Panc1 (cell line): ENCODE data around the gene SLC29A1. TPM values are rescaled to one million over a fixed set of nuclear protein-coding genes. Genes with fewer than 3 reads are reported as not detected.
A peak's percentile ranks its signal among the peaks of the same experiment; 100 is the strongest.

Experiments used
- ATAC-seq: fragments of 200-7000 bp; cut with Tn5 transposase; 2 replicates; pipeline ENCODE4 v1.9.1; 2020; ENCODE audit warnings: mild to moderate bottlenecking, moderate library complexity
- BruUV-seq: library from RNA; stranded (reverse); fragments of 400-500 nt; replicated peaks from 2 replicates; lab custom pipeline; 2021; lab: Mats Ljungman, UMichigan
- CTCF ChIA-PET: fragments of 300-600 bp; sonication (Branson Sonifier 250); formaldehyde crosslinking; loops from one replicate; lab custom pipeline; 2022; ENCODE audit warnings: antibody characterized with exemption; lab: Charles Lee
- POLR2A ChIA-PET: fragments of 300-600 bp; sonication (Branson Sonifier 250); formaldehyde crosslinking; loops from one replicate; lab custom pipeline; 2022; ENCODE audit warnings: antibody characterized with exemption; lab: Charles Lee
- DNase-seq: peaks from one replicate; pipeline ENCODE4 v3.0.0-alpha.2; 2010; ENCODE audit warnings: low read depth, low spot score
- H3K27ac ChIP-seq: 2 replicates; pipeline ENCODE4 v1.5.1; 2011; ENCODE audit warnings: mild to moderate bottlenecking, low read length, inconsistent platforms
- H3K27me3 ChIP-seq: fragments of 200-500 bp; sonication (Bioruptor generic); 2 replicates; pipeline ENCODE4 v1.6.0; 2014; ENCODE audit warnings: low read length, inconsistent platforms; ENCODE audit not compliant: control insufficient read depth, insufficient read depth
- H3K36me3 ChIP-seq: fragments of 200-500 bp; sonication (Bioruptor generic); 2 replicates; pipeline ENCODE4 v1.5.1; 2014; ENCODE audit warnings: inconsistent platforms, mild to moderate bottlenecking, low read length, moderate library complexity; ENCODE audit not compliant: control insufficient read depth, insufficient read depth
- H3K4me1 ChIP-seq: 2 replicates; pipeline ENCODE4 v1.5.1; 2011; ENCODE audit warnings: inconsistent platforms, mild to moderate bottlenecking, low read length, moderate library complexity; ENCODE audit not compliant: control insufficient read depth, insufficient read depth
- H3K4me3 ChIP-seq, 2 experiments: 2 replicates each; pipeline ENCODE4 v1.5.1; 2011 to 2012; ENCODE audit warnings: low read depth in 2 of 2, low read length in 2 of 2, mild to moderate bottlenecking in 2 of 2, inconsistent platforms in 1 of 2, moderate library complexity in 1 of 2
- H3K9me3 ChIP-seq: fragments of 200-500 bp; sonication (Bioruptor generic); 2 replicates; pipeline ENCODE4 v1.5.1; 2014; ENCODE audit warnings: low read depth, mild to moderate bottlenecking, inconsistent platforms, low read length, moderate library complexity; ENCODE audit not compliant: control insufficient read depth, insufficient read depth
- CTCF ChIP-seq: fragments of 450-650 bp; IDR thresholded peaks from 2 replicates; pipeline ENCODE4 v1.5.1; 2017; ENCODE audit warnings: mild to moderate bottlenecking
- POLR2AphosphoS5 ChIP-seq: IDR thresholded peaks from 2 replicates; pipeline ENCODE4 v1.6.1; 2012; ENCODE audit warnings: mild to moderate bottlenecking, low read depth, low read length, moderate library complexity
- REST ChIP-seq, 2 experiments: IDR thresholded peaks; 2 replicates each; pipeline ENCODE4 v1.6.1; 2011 to 2012; ENCODE audit warnings: low read depth in 2 of 2, control low read depth in 1 of 2, low read length in 1 of 2, mild to moderate bottlenecking in 1 of 2, moderate library complexity in 1 of 2; ENCODE audit not compliant: insufficient read depth in 1 of 2
- SIN3A ChIP-seq: IDR thresholded peaks from 2 replicates; pipeline ENCODE4 v1.6.1; 2012; ENCODE audit warnings: low read depth, mild to moderate bottlenecking, low read length, moderate library complexity, borderline replicate concordance; ENCODE audit not compliant: insufficient read depth
- TCF7L2 ChIP-seq: IDR thresholded peaks from 2 replicates; pipeline ENCODE4 v1.6.1; 2011; ENCODE audit warnings: mild to moderate bottlenecking, low read depth, low read length, inconsistent platforms
- in situ Hi-C: cut with HindIII; loops from 2 replicates; pipeline ENCODE4 v1.10.0; 2016; ENCODE audit warnings: low sequenced_read_pairs, low pct_unique_long_range_greater_than_20kb
- intact Hi-C: fragments of 100-400 bp; cut with micrococcal nuclease; formaldehyde crosslinking; loops from one replicate; pipeline ENCODE4 v1.10.0; 2022; ENCODE audit not compliant: unreplicated experiment
- total RNA-seq: library from RNA; stranded (reverse); gene quantifications from one replicate; pipeline ENCODE4 v1.2.1, GENCODE V29; 2021; ENCODE audit not compliant: unreplicated experiment

The SLC29A1 gene
- total RNA-seq, 1 experiment from 2014 or later = 263 TPM

- H3K27me3 ChIP-seq = no peaks in the 10 kb centered on the region
- H3K9me3 ChIP-seq = no peaks in the 10 kb centered on the region
- TF ChIP-seq POLR2AphosphoS5 (no peak), SIN3A (no peak), TCF7L2 (no peak), CTCF (no peak), REST (IDR thresholded peaks at IDR 0.05; ENCODE audit: insufficient read depth in 1 of 2, low read depth in 2 of 2, low read length in 1 of 2) (no peak)
- peak overlapping the region in 1 of 2 experiments; percentile 83; a peak in 2 of 4 replicates for H3K4me3 ChIP-seq
- no TSS peak for BruUV-seq
- H3K36me3 ChIP-seq = no peaks in the 10 kb centered on the region
- DNase-seq (no peak), ATAC-seq (no peak)
- in situ Hi-C loops (no loop called here), intact Hi-C loops (loop anchor here (5.0 kb wide), 1 partner anchor 44 kb away; no protein-coding TSS in a partner anchor)
- ChIA-PET CTCF (interaction anchor here (1.0 kb wide), 2 partner anchors 14 to 34 kb away, joined by 3 to 4 read pairs; no protein-coding TSS in a partner anchor), POLR2A (no interaction called here)
- peak overlapping the region; percentile 78 for H3K27ac ChIP-seq
- peaks cover 61% of the 10 kb centered on the region for H3K4me1 ChIP-seq
Observed at GRCh38 chr6:44220913-44221290, 2.5 kb upstream of the SLC29A1 start.

DNA sequence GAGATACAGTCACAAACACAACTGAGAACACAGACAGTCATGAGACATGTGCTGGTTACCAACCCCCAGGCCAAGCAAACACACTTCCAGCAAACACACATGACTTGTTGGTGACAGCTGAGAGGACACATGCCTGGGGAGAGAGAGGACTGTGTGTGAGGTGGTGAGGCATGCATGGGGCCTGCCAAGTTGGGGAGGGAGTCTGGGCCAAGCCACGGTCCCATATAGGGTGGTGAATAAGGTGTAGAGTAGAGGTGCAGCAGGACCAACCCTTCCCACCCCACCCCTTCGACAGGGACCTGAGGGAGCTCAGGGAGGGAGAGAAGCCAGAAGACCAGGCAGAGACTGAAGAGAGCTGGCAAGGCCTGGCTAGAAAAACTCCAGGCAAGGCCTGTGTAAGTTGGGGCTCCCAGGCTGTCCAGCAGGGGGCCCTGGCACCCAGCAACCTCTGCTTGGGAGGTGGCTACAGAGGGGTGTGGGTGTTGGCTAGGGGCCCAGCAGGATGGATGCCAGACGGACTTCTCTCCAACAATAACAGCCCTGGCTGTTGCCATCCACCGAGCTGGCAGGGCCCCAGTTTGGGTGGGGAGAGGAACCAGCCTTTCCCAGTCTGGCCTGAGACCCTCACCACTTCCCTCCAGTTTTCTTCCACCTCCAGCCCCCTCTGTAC is 2.0 kb upstream of the SLC29A1 start:
- H3K27me3 ChIP-seq = no peaks in the 10 kb centered on the region
- intact Hi-C loops = loop anchor here (5.0 kb wide), 1 partner anchor 44 kb away; no protein-coding TSS in a partner anchor
- H3K4me3 ChIP-seq = peak overlapping the region; percentile 1 to 83; a peak in 3 of 4 replicates
- POLR2A ChIA-PET = interaction anchor here (0.6 to 0.8 kb wide), 4 partner anchors 36 to 1122 kb away, joined by 3 to 14 read pairs (median 5); no protein-coding TSS in a partner anchor
- peaks cover 62% of the 10 kb centered on the region for H3K4me1 ChIP-seq
- BruUV-seq = no TSS peak
- ATAC-seq = peak; percentile 65
- no peaks in the 10 kb centered on the region for H3K9me3 ChIP-seq
- in situ Hi-C loops = no loop called here
- CTCF ChIA-PET = interaction anchor here (0.6 to 1.0 kb wide), 5 partner anchors 13 to 43 kb away, joined by 3 to 10 read pairs (median 5); no protein-coding TSS in a partner anchor
- TF ChIP-seq POLR2AphosphoS5 (peak; percentile 55; the same call in 1 of the 2 replicates), SIN3A (no peak), CTCF (peak; percentile 95)
- H3K36me3 ChIP-seq = no peaks in the 10 kb centered on the region
- peak overlapping the region; percentile 78 for H3K27ac ChIP-seq
- DNase-seq = no peak
